ENCODE measurements around the gene PDCL3. TPM values are rescaled to one million over a fixed set of nuclear protein-coding genes. Genes with fewer than 3 reads are reported as not detected.

The PDCL3 gene
- total RNA-seq, result 13.4 and 16.5 TPM in 2 replicates

GRCh38 chr2:100562613-100563406 is at the start of gene PDCL3:
Gene PDCL3, plus strand, starts transcription at chr2:100562993. Its CDS starts 75 bp downstream, at chr2:100563068.

Small RNAs within 50 kb of the gene (small RNA-seq; reads per million reads assigned to genes)
- not detected for gene HMGN2P22

Other genes with a start within 250 kb of the PDCL3 start
- 0.39 and 0.86 TPM in 2 replicates for gene LONRF2, start 240.5 kb upstream of the PDCL3 start, total RNA-seq
- 6.4 and 9.3 TPM in 2 replicates for gene CHST10, start 145.3 kb upstream of the PDCL3 start, total RNA-seq
- not detected in 2 replicates for gene NMS, start 92.5 kb upstream of the PDCL3 start, total RNA-seq